Neural progenitor cell (in vitro differentiated cells): ENCODE measurements around the gene FILIP1.

Source experiments
- CTCF ChIP-seq: fragments of 200-600 bp; sonication (generic); IDR thresholded peaks from 2 replicates; pipeline ENCODE4 v1.5.1; 2017; ENCODE audit warnings: antibody characterized with exemption, mild to moderate bottlenecking
- EZH2 ChIP-seq: fragments of 200-600 bp; sonication (generic); IDR thresholded peaks from 2 replicates; pipeline ENCODE4 v1.6.1; 2017; ENCODE audit warnings: antibody characterized with exemption, mild to moderate bottlenecking, moderate library complexity
- EZH2phosphoT487 ChIP-seq: fragments of 200-600 bp; sonication (generic); IDR thresholded peaks from 2 replicates; pipeline ENCODE4 v1.6.1; 2017; ENCODE audit warnings: antibody characterized with exemption

GRCh38 chr6:75326557-75327258, 166.9 kb downstream of the FILIP1 start:
- TF ChIP-seq CTCF: no peak
- TF ChIP-seq EZH2: no peak
- no peak for TF ChIP-seq EZH2phosphoT487
